WERI-Rb-1 (cell line): Measurements from ENCODE around the gene NPAS1.

ENCODE experiments used
- DNase-seq: peaks from one replicate; pipeline ENCODE4 v3.0.0-alpha.2; 2020
- H3K27ac ChIP-seq: fragments of 250-450 bp; sonication (Bioruptor Pico); 2 replicates; pipeline ENCODE4 v1.5.1; 2020; ENCODE audit warnings: mild to moderate bottlenecking, moderate library complexity
- H3K27me3 ChIP-seq: fragments of 250-450 bp; sonication (Bioruptor Pico); 2 replicates; pipeline ENCODE4 v1.5.1; 2021; ENCODE audit warnings: mild to moderate bottlenecking, low read depth, moderate library complexity; ENCODE audit not compliant: insufficient read depth, severe bottlenecking
- H3K36me3 ChIP-seq: fragments of 250-450 bp; sonication (Bioruptor Pico); 2 replicates; pipeline ENCODE4 v1.5.1; 2020; ENCODE audit warnings: mild to moderate bottlenecking, moderate library complexity
- H3K4me3 ChIP-seq: 2 replicates; pipeline ENCODE4 v1.5.1; 2011; ENCODE audit warnings: low read depth, mild to moderate bottlenecking, control low read depth, low read length
- H3K9me3 ChIP-seq: fragments of 250-450 bp; sonication (Bioruptor Pico); 2 replicates; pipeline ENCODE4 v1.5.1; 2021; ENCODE audit warnings: mild to moderate bottlenecking, moderate library complexity; ENCODE audit not compliant: severe bottlenecking
- TF ChIP-seq, protein P1 (sequence below): IDR thresholded peaks from 2 replicates; pipeline ENCODE4 v1.5.1; 2011; ENCODE audit warnings: low read depth, mild to moderate bottlenecking, control low read depth, inconsistent platforms, low read length

NPAS1 gene

GRCh38 chr19:46995492-46995891 is 24.1 kb upstream of the NPAS1 start:
- H3K27ac ChIP-seq: no peak overlapping the region
- TF ChIP-seq, protein P1, sequence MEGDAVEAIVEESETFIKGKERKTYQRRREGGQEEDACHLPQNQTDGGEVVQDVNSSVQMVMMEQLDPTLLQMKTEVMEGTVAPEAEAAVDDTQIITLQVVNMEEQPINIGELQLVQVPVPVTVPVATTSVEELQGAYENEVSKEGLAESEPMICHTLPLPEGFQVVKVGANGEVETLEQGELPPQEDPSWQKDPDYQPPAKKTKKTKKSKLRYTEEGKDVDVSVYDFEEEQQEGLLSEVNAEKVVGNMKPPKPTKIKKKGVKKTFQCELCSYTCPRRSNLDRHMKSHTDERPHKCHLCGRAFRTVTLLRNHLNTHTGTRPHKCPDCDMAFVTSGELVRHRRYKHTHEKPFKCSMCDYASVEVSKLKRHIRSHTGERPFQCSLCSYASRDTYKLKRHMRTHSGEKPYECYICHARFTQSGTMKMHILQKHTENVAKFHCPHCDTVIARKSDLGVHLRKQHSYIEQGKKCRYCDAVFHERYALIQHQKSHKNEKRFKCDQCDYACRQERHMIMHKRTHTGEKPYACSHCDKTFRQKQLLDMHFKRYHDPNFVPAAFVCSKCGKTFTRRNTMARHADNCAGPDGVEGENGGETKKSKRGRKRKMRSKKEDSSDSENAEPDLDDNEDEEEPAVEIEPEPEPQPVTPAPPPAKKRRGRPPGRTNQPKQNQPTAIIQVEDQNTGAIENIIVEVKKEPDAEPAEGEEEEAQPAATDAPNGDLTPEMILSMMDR: no peak
- H3K36me3 ChIP-seq: peaks cover 57% of the 10 kb centered on the region
- no peak for DNase-seq
- H3K4me3 ChIP-seq: no peak overlapping the region
- H3K27me3 ChIP-seq: no peaks in the 10 kb centered on the region
- no peaks in the 10 kb centered on the region for H3K9me3 ChIP-seq

DNA sequence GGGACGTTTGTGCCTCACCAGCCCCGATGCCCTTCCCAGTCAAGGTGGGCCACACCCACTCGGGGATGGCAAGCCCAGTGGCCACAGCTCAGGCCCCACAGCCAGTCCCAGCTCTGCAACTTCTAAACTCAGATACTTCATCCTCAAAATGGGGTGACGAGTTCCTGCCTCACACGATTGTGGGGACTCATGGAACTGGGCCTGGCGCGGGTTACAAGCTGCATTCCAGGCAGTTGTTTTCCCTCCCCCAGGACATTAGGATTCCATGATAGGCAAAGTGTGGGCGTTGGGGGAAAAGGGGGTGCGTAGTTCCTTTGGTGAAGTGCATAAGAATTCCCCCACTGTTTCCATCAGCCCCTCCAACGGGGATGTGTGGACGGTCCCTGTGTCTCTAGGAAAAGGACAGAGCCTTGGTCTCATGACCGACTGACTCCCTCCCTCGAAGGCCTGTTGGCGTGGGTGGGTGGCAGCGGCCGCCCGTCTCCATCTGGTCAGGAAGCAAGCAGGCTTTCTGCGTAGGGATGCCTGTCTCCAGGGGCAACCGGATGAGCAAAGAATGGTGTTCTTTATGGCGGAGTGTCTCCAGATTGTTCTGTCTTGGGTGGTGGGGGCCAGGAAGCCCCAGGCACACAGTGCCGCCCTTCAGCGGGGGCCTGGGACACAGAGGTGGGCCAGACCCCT is 21.1 kb upstream of the NPAS1 start:
- no peaks in the 10 kb centered on the region for H3K9me3 ChIP-seq
- no peaks in the 10 kb centered on the region for H3K27me3 ChIP-seq
- no peak overlapping the region for H3K4me3 ChIP-seq
- no peak for DNase-seq
- TF ChIP-seq, protein P1: no peak
- H3K27ac ChIP-seq: no peak overlapping the region
- H3K36me3 ChIP-seq: peaks cover 35% of the 10 kb centered on the region

DNA sequence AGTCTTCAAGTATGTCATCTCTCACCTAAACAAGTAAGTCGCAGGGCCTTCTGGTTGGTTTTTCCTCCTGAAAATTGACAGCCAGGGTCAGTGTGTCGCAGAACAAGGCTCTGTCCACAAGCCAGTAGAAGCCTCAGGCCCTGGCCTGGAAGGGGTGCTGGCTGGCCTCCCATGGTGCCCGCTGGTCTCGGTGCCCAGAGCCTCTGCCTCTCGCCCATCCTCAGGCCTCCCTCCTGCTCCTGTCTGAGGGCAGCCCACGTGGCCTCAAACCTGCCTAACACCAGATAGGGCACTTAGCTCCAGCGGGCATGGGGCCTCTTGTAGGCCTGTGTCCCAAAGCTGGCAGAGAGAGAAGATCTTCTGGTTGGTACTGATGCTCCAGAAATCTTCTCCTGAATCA is 20.3 kb upstream of the NPAS1 start:
- TF ChIP-seq, protein P1: no peak
- Histone ChIP-seq H3K27ac (no peak overlapping the region), H3K36me3 (peaks cover 31% of the 10 kb centered on the region), H3K4me3 (no peak overlapping the region), H3K27me3 (no peaks in the 10 kb centered on the region), H3K9me3 (no peaks in the 10 kb centered on the region)
- no peak for DNase-seq

DNA sequence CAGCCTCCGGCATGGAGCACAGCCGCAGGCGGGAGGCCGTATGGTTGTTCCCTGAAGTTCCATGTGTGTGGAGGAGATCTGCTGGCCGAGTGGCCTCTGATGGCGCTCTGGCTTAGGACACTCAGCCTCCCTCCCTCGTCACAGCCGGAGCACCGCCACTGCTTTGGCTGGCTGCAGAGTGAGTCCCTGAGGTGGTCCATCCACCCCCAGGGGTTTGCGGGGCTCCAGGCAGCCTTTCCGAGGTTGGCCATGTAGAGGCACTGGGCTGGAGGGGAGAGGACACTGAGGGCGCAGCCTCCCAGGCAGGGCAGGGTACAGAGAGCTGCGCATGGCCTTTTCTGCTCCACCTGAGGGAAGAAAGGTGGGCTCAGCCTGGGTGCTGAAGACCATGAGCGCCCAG is 19.8 kb upstream of the NPAS1 start:
- DNase-seq: no peak
- Histone ChIP-seq H3K4me3 (no peak overlapping the region), H3K36me3 (peaks cover 31% of the 10 kb centered on the region), H3K27me3 (no peaks in the 10 kb centered on the region), H3K9me3 (no peaks in the 10 kb centered on the region), H3K27ac (no peak overlapping the region)
- TF ChIP-seq, protein P1: no peak

GRCh38 chr19:47000373-47000772 is 19.3 kb upstream of the NPAS1 start:
- no peak for DNase-seq
- TF ChIP-seq, protein P1: no peak
- H3K9me3 ChIP-seq: no peaks in the 10 kb centered on the region
- H3K27me3 ChIP-seq: no peaks in the 10 kb centered on the region
- no peak overlapping the region for H3K4me3 ChIP-seq
- peaks cover 31% of the 10 kb centered on the region for H3K36me3 ChIP-seq
- H3K27ac ChIP-seq: no peak overlapping the region

GRCh38 chr19:47001584-47001983 is 18.1 kb upstream of the NPAS1 start:
- Histone ChIP-seq H3K27me3 (no peaks in the 10 kb centered on the region), H3K36me3 (peaks cover 30% of the 10 kb centered on the region)
- TF ChIP-seq, protein P1: no peak

More at GRCh38 chr19:47001584-47001983, 18.1 kb upstream of the NPAS1 start:
- no peak overlapping the region for H3K4me3 ChIP-seq
- H3K27ac ChIP-seq: no peak overlapping the region
- no peaks in the 10 kb centered on the region for H3K9me3 ChIP-seq
- no peak for DNase-seq
